8988T (cell line): ENCODE results near the gene MVB12B.
"Not testable (repeated sequence)": the region's sequence is repeated elsewhere in the genome, so short reads cannot be mapped to it uniquely, and the experiment has no call there.

Experiments
- DNase-seq: peaks from one replicate; pipeline ENCODE4 v3.0.0; 2011

MVB12B gene

GRCh38 chr9:126526218-126527108 lies 199.8 kb downstream of the MVB12B start:
- DNase-seq, result no peak

- DNase-seq, result no peak
Measured at GRCh38 chr9:126527109-126527825, 200.6 kb downstream of the MVB12B start.

GRCh38 chr9:126528111-126528510 lies 201.5 kb downstream of the MVB12B start:
- no peak for DNase-seq

- DNase-seq, result no peak
Measured at GRCh38 chr9:126528915-126529314, 202.3 kb downstream of the MVB12B start.

- no peak for DNase-seq
Measured at GRCh38 chr9:126531035-126531571, 204.5 kb downstream of the MVB12B start.

- DNase-seq, result no peak
Measured at GRCh38 chr9:126531591-126531990, 205.0 kb downstream of the MVB12B start.

- DNase-seq, result no peak
Measured at GRCh38 chr9:126532019-126532462, 205.4 kb downstream of the MVB12B start.

- no peak for DNase-seq
Measured at GRCh38 chr9:126532489-126532888, 205.9 kb downstream of the MVB12B start.

- no peak for DNase-seq
Measured at GRCh38 chr9:126532951-126533925, 206.6 kb downstream of the MVB12B start.

GRCh38 chr9:126533926-126534310 lies 207.3 kb downstream of the MVB12B start:
- no peak for DNase-seq

GRCh38 chr9:126534431-126535186 lies 208.0 kb downstream of the MVB12B start:
- no peak for DNase-seq

GRCh38 chr9:126536131-126536530 lies 209.5 kb downstream of the MVB12B start:
- no peak for DNase-seq

- DNase-seq, result no peak
Measured at GRCh38 chr9:126536841-126537465, 210.3 kb downstream of the MVB12B start.

GRCh38 chr9:126538550-126538949 lies 211.9 kb downstream of the MVB12B start:
- no peak for DNase-seq

- not testable (repeated sequence) for DNase-seq
Measured at GRCh38 chr9:126540398-126540797, 213.8 kb downstream of the MVB12B start.

- DNase-seq, result no peak
Measured at GRCh38 chr9:126543490-126543889, 216.9 kb downstream of the MVB12B start.

GRCh38 chr9:126545106-126545505 lies 218.5 kb downstream of the MVB12B start:
- DNase-seq, result no peak

GRCh38 chr9:126546036-126546435 lies 219.4 kb downstream of the MVB12B start:
- no peak for DNase-seq

- DNase-seq, result no peak
Measured at GRCh38 chr9:126548312-126548711, 221.7 kb downstream of the MVB12B start.

GRCh38 chr9:126549246-126550006 lies 222.8 kb downstream of the MVB12B start:
- DNase-seq, result no peak
